OCI-LY7 (cell line): ENCODE results near the gene NF2.

Experiments used
- CTCF ChIP-seq: fragments of 200-600 bp; sonication (generic); conservative IDR thresholded peaks from 2 replicates; pipeline ENCODE4 v1.5.1; 2014; ENCODE audit warnings: mild to moderate bottlenecking, antibody characterized with exemption, low read length, moderate library complexity, mixed read lengths
- EZH2phosphoT487 ChIP-seq: fragments of 200-600 bp; sonication (generic); IDR thresholded peaks from 2 replicates; pipeline ENCODE4 v1.6.1; 2018; ENCODE audit warnings: low read depth, borderline replicate concordance, mild to moderate bottlenecking, mixed run types, antibody characterized with exemption, low read length, moderate library complexity, mixed read lengths

GRCh38 chr22:29633514-29634312, 30.3 kb downstream of the NF2 start:
- TF ChIP-seq CTCF (no peak), EZH2phosphoT487 (no peak)
